ENCODE data around the gene AKNA. TPM values are rescaled to one million over a fixed set of nuclear protein-coding genes. Genes with fewer than 3 reads are reported as not detected.
A peak's percentile ranks its signal among the peaks of the same experiment; 100 is the strongest.

Gene AKNA
- total RNA-seq, 3 donors from 2014 or later, result 20.1 to 52.0 (median 35.7) TPM

DNA sequence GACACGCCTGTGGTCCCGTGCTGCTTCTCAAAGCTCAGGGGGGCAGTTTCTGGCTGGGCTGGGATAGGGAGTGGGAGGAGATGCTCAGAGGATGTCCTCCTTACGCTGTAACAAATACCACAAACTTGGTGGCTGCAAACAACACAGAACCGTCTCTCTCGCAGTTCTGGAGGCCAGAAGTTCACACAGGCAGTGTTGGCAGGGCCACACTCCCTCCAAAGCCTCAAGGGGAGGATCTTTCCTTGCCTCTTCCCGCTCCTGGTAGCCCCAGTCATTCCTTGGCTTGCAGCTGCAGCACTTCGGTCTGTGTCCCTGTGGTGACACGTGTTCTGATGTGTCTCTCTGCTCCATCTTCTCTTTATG, 75.3 kb downstream of the AKNA start:
- Histone ChIP-seq H3K36me3 (no peaks in the 10 kb centered on the region), H3K4me1 (no peaks in the 10 kb centered on the region), H3K9me3 (peaks cover 0 to 7% of the 10 kb centered on the region in 2 donors), H3K27me3 (no peaks in the 10 kb centered on the region), H3K4me3 (no peak overlapping the region), H3K27ac (no peak overlapping the region)
- DNase-seq (ENCODE audit: low spot score in 2 of 2), result no peak
- intact Hi-C loops (cut with DNase I; ENCODE audit: low total_unique reads), result no loop called here
- no peak for TF ChIP-seq POLR2AphosphoS5 (IDR thresholded peaks at IDR 0.05)
- TF ChIP-seq POLR2A (IDR thresholded peaks at IDR 0.05), result no peak
- TF ChIP-seq, protein P1, sequence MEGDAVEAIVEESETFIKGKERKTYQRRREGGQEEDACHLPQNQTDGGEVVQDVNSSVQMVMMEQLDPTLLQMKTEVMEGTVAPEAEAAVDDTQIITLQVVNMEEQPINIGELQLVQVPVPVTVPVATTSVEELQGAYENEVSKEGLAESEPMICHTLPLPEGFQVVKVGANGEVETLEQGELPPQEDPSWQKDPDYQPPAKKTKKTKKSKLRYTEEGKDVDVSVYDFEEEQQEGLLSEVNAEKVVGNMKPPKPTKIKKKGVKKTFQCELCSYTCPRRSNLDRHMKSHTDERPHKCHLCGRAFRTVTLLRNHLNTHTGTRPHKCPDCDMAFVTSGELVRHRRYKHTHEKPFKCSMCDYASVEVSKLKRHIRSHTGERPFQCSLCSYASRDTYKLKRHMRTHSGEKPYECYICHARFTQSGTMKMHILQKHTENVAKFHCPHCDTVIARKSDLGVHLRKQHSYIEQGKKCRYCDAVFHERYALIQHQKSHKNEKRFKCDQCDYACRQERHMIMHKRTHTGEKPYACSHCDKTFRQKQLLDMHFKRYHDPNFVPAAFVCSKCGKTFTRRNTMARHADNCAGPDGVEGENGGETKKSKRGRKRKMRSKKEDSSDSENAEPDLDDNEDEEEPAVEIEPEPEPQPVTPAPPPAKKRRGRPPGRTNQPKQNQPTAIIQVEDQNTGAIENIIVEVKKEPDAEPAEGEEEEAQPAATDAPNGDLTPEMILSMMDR (IDR thresholded peaks at IDR 0.05), result no peak

DNA sequence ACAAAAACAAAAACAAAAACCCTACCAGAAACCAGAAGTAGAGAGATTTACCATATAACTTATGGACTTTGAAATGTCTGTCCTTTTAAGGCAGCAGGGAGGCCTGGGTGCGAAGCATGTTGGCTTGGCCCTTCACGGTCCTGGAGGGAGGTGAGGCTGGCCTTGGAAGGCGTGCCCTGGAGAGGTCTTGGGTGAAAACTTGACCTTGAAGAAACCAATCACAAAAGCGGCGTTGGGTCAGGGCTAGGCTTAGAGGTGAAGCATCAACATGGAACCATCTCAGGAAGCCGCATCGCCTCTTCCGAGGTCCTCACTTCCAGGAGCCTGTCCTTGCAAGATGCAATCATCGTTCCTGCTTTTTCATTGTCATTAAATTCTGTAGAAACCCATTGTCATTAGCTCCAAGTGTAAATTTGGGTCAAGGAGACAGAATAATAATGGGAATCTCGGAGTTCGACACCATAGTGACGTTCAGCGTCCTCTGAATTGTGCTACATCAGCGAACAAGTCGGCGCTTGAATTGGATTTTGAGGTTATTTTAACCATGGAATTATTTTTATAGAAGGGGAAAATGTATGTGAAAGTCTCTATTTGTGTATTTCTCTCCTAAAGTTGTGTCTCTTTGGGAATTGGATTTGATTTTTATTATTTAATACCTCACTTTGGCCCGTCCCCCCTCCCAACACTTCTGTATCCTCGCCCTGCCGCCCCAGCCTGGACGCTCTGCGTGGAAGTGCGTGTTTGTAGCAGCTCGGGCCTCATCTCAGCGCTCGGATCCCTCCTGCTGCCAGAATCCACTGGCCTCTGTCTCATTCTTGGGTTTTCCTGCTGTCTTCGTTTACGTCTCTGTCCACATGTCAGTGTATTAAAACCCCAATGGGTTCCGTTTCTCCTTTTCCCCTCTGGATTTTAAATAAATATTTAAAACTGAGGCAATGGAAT, 75.9 kb downstream of the AKNA start:
- H3K9me3 ChIP-seq, result peaks cover 0 to 7% of the 10 kb centered on the region in 2 donors

DNA sequence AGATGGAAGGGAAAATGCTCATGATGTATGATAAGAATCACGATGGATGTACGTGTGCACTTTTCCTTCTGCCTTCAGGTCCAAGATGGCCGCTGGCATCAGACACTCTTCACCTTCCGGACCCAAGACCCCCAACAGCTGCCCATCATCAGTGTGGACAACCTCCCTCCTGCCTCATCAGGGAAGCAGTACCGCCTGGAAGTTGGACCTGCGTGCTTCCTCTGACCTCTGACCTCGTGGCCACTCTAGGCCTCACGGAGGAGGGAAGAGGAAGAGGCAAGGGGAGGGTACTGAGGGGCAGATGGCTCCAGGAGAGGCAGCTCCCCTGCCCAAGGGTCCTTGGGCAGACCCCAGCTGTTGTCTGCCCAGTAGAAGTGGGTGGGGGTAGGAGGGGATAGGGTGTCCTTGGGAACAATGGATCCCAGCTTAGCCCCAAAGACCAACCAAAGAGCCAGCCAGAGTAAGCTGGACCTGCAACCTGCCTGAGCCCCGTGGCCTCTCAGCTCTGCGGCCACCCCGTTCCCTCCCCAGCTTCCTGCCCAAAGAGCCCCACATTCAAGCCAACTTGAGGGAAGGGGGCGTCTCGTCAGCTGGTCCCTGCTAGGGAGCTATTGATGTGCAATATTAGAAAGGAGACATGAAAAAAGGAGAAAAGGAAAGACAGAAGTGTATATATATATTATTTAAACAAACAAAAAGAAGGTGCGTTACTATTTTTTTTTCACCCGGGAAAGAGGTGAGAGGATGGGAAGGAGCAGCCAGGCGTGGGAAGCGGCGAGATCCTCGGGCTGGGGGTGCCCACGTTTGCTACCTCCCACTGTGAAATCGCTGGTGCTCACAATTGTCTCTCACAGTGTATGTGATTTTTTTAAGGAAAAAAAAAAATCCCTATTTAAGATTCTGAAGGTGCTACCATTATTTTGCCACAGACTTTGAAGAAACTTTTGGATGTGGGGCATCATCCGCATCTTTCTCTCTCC, 77.0 kb downstream of the AKNA start:
- Histone ChIP-seq H3K4me1 (no peaks in the 10 kb centered on the region), H3K9me3 (peaks cover 0 to 7% of the 10 kb centered on the region in 2 donors), H3K36me3 (no peaks in the 10 kb centered on the region), H3K27ac (no peak overlapping the region), H3K27me3 (no peaks in the 10 kb centered on the region), H3K4me3 (no peak overlapping the region)
- DNase-seq (ENCODE audit: low spot score in 2 of 2), result peak in 1 of 2 donors; percentile 24
- no peak for TF ChIP-seq POLR2A (IDR thresholded peaks at IDR 0.05)
- no peak for TF ChIP-seq POLR2AphosphoS5 (IDR thresholded peaks at IDR 0.05)
- TF ChIP-seq, protein P1 (IDR thresholded peaks at IDR 0.05), result no peak
- intact Hi-C loops (cut with DNase I; ENCODE audit: low total_unique reads), result no loop called here

More for the DNA sequence above, 75.9 kb downstream of the AKNA start:
- Histone ChIP-seq H3K27ac (no peak overlapping the region), H3K36me3 (no peaks in the 10 kb centered on the region), H3K27me3 (no peaks in the 10 kb centered on the region), H3K4me3 (no peak overlapping the region), H3K4me1 (no peaks in the 10 kb centered on the region)
- intact Hi-C loops (cut with DNase I; ENCODE audit: low total_unique reads), result no loop called here
- no peak for DNase-seq (ENCODE audit: low spot score in 2 of 2)
- no peak for TF ChIP-seq POLR2AphosphoS5 (IDR thresholded peaks at IDR 0.05)
- no peak for TF ChIP-seq POLR2A (IDR thresholded peaks at IDR 0.05)
- TF ChIP-seq, protein P1 (IDR thresholded peaks at IDR 0.05), result no peak

DNA sequence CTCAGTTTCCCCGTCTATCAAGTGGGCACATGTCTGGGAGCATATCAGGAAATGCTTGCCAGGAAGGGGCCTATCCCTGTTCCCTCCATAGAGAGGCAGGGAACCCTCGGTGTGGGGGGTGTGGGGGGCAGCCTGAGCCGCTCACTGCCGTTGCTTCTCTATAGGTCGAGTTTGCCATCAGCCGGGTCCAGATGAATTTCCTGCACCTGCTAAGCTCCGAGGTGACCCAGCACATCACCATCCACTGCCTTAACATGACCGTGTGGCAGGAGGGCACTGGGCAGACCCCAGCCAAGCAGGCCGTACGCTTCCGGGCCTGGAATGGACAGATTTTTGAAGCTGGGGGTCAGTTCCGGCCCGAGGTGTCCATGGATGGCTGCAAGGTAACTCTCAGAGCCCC, 78.7 kb downstream of the AKNA start:
- peak in 1 of 2 donors; percentile 36 for DNase-seq (ENCODE audit: low spot score in 2 of 2)
- TF ChIP-seq POLR2A (IDR thresholded peaks at IDR 0.05), result no peak
- TF ChIP-seq, protein P1 (IDR thresholded peaks at IDR 0.05), result no peak
- no peak for TF ChIP-seq POLR2AphosphoS5 (IDR thresholded peaks at IDR 0.05)
- Histone ChIP-seq H3K4me3 (no peak overlapping the region), H3K4me1 (no peaks in the 10 kb centered on the region), H3K36me3 (no peaks in the 10 kb centered on the region), H3K27ac (no peak overlapping the region), H3K9me3 (peaks cover 0 to under 1% of the 10 kb centered on the region in 2 donors), H3K27me3 (no peaks in the 10 kb centered on the region)
- intact Hi-C loops (cut with DNase I; ENCODE audit: low total_unique reads), result no loop called here
